Hematopoietic multipotent progenitor cell treated with erythropoietin and hydrocortisone succinate and interleukin-3 and kit ligand, for 6 days (in vitro differentiated cells): ENCODE measurements around the gene MYCL.
"Not testable (repeated sequence)": the region's sequence is repeated elsewhere in the genome, so short reads cannot be mapped to it uniquely, and the experiment has no call there.

ENCODE experiments used
- DNase-seq: peaks from one replicate; pipeline ENCODE4 v3.0.0-alpha.2; 2015

Gene MYCL

GRCh38 chr1:39917825-39918224 is 16.1 kb upstream of the MYCL start:
- DNase-seq: no peak

GRCh38 chr1:39915499-39916129 is 13.9 kb upstream of the MYCL start:
- no peak for DNase-seq

- DNase-seq: not testable (repeated sequence)
Observed at GRCh38 chr1:39913136-39913535, 11.4 kb upstream of the MYCL start.

- no peak for DNase-seq
Observed at GRCh38 chr1:39910263-39910662, 8.5 kb upstream of the MYCL start.

- no peak for DNase-seq
Observed at GRCh38 chr1:39908534-39908933, 6.8 kb upstream of the MYCL start.

- DNase-seq: no peak
Observed at GRCh38 chr1:39907528-39908453, 6.1 kb upstream of the MYCL start.

GRCh38 chr1:39905172-39905571 is 3.5 kb upstream of the MYCL start:
- DNase-seq: no peak

GRCh38 chr1:39902460-39902807 is 717 bp upstream of the MYCL start:
- no peak for DNase-seq

- peak; percentile 41 for DNase-seq
Observed at GRCh38 chr1:39901464-39901713, 328 bp downstream of the MYCL start.

- DNase-seq: peak; percentile 32
Observed at GRCh38 chr1:39900662-39901463, 854 bp downstream of the MYCL start.

- no peak for DNase-seq
Observed at GRCh38 chr1:39899611-39900538, 1.8 kb downstream of the MYCL start.

GRCh38 chr1:39898648-39899603 is 2.8 kb downstream of the MYCL start:
- DNase-seq: peak; percentile 25

GRCh38 chr1:39898191-39898590 is 3.5 kb downstream of the MYCL start:
- no peak for DNase-seq

GRCh38 chr1:39896909-39897685 is 4.6 kb downstream of the MYCL start:
- no peak for DNase-seq

- no peak for DNase-seq
Observed at GRCh38 chr1:39895731-39896480, 5.8 kb downstream of the MYCL start.

GRCh38 chr1:39894884-39895495 is 6.7 kb downstream of the MYCL start:
- DNase-seq: no peak

- peak; percentile 49 for DNase-seq
Observed at GRCh38 chr1:39892601-39893595, 8.8 kb downstream of the MYCL start.

- no peak for DNase-seq
Observed at GRCh38 chr1:39890880-39891279, 10.8 kb downstream of the MYCL start.
